Activated CD4-positive, alpha-beta T cell treated with anti-CD3 and anti-CD28 coated beads, Interleukin-10, Interleukin-2, amounts not matched to agents 100 ng/mL and 50 ng/mL, durations not matched to agents 16 hours and 8 hours (primary cell): ENCODE data around the gene C2orf92.

Experiments used
- DNase-seq: peaks from one replicate; pipeline ENCODE4 v3.0.0-alpha.2; 2020

The C2orf92 gene

DNA sequence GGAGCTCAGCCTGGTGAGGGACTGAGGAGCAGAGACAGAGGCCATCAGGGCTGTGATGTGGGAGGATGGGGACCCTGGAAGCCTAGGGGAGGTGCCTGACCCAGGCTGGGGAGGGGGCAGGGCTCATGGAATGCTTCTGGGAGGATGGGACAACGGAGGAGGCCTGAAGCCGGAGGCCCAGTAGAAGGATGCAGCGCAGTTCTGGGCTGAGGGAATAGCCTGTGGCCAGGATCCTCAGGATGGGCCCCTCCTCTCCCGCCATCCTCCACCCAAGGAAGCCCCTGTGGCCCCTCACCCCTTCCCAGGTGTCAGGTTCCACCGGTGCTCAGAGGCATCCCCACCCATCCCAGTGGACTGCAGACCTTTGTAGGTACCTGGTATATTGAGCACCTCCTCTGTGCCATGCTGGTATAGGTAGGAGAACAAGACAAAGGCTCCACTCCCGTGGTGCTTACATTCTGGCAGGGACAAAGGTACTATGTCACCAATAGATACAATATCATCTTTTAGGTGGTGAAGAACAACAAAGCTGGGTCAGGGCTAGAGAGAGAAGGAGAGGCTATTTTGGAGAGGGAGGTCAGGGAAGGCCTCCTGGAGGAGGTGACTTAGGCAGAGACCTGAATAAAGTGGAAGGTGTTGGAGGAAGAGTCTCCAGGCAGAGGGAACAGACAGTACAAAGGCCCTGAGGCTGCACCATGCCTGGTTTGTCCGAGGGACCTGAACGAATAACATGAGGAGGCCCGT lies 46.6 kb downstream of the C2orf92 start:
- no peak for DNase-seq

DNA sequence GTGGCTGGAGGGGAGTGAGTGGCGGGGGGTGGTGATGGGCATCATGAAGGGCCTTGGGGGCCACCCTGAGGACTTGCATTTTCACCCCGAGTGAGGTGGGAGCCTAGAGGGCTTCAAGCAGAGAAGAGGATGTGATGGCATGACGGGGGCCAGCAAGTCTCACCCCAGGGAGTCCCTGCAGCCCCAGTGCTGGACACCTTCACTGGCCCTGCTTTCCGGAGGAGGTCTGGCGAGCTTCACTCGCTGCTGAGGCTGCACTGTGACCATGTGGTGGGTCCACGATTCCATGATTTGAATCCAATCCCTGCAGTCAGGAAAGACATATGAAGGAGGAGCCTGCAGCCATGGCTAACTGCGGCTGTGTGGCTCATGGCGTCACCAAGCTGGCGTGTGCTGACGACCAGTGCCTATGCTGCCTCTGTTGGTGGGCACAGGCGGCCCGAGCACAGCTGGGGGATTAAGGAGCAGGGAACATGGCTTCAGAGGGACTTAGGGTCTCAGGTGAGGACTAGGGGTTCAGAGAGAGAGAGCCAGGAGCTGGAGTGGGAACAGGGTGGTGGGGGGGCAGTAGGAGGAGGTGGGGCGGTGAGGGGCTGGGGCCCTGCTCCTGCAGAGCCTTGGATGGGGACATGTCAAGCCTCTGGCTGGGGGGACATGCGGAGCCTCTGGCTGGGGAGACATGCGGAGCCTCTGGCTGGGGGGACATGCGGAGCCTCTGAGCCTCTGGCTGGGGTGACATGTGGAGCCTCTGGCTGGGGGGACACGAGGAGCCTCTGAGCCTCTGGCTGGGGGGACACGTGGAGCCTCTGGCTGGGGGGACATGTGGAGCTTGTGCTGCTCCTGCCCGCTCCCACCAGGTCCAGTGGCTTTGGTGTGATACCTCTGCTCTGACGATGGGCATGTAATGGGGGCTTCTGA lies 47.4 kb downstream of the C2orf92 start:
- no peak for DNase-seq

DNA sequence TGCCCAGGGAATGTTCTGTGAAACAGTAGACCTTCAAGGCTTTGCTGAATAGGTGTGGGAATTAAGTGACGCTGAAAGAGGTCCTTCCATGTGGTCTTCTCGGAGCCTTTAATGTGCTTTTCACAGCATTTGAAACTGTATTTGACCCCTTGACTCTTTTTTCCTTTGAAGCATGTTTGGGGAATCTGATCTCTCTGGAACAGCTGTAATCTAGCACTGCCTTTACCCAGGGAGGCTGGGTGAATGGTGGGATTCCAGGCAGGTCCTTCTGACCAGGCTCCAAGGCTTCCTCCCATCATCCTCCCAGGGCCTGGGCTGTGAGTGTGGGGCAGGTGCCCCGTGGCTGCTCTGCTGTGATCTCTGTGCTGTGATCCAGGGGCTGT lies 48.1 kb downstream of the C2orf92 start:
- no peak for DNase-seq

DNA sequence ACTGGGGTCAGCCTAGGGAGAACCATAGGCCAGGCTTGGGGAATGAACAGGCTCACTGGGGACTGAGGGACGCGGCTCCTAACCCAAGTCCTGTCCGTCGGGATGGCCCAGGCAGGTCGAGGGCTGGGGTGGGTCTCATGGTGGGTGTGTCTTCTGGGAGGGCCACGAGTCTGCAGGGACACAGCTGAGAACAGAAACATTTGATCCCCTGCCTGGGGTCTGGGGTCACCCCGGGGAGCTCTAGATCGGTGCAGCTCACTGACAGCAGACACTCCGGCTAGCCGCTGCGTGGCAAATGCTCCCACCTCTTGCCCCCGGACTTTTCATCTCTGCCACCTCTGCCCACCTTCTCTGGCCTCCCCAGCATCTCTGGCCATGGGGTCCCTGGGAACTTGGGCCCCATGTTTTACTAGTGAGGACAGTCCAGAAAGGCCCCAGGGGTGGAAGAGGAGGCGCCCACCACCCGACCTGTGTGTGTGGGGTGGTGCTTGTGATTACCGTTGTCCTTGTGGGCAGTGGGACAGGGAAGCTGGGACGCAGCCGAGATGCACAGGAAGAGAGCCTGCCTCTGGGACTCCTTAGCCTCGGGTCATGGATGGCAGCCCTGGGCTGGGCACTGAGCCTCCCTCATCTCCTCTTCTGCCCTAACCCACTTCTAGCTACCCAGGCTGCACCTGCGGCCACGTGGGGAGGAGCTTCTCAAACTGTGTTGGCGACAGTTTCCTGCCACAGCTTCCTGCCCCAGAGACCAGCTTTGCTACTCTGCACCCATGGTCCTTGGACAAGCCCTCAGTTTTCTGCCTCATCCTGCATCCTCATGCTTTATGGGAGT lies 48.8 kb downstream of the C2orf92 start:
- peak; percentile 88 for DNase-seq

DNA sequence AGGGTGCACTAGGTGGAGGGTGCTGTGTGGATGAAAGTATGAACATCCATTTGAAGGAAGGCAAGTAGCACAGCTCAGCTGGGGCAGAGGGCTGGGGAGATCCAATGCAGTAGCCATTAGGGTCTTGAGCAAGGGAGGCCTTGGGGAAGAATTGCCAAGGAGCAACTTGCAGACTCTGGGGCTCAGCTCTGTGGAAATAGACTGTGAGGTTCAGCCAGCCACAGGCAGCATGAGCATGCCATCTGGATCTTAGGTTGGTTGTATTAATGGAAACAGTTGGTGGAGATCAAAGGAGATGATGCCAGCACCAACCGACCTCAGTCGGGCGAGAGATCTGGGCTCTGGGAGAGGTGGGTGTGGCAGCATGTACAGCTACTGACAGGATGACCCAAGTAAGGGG lies 49.4 kb downstream of the C2orf92 start:
- peak; percentile 39 for DNase-seq

DNA sequence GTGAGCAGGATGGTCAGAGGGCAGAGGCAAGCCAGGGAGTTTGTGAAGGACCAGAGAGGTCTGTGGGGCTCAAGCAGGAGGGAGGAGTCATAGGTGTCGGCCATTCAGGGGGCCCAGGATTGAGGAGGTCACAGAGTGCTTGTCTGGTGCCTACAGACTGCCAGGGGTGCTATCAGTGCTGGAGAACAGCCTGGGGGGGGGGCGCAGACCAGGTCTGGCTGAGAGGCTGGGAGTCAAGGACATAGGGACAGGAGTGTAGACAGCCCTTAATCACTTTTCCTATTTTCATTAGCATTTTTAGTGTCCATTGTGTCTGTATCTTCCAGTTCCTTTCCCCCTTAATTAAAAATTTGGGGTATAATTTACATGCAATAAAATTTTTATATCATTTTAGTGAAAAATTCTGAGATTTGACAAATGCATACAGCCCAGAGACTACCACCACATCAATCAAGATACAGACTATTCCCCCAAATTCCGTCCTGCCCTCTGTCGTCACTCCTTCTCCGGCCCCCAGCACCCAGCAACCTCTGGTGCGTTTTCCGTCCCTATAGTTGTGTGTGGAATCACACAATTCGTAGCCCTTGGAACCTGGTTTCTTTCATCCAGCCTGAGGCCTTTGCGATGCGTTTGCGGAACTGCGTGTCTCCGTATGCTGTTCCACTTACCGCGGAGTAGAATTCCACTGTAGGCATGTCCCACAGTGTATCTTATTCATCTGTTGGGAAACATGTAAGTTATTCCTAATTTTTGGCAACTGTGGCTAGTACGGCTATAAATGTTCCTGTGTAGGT lies 50.0 kb downstream of the C2orf92 start:
- DNase-seq: no peak

DNA sequence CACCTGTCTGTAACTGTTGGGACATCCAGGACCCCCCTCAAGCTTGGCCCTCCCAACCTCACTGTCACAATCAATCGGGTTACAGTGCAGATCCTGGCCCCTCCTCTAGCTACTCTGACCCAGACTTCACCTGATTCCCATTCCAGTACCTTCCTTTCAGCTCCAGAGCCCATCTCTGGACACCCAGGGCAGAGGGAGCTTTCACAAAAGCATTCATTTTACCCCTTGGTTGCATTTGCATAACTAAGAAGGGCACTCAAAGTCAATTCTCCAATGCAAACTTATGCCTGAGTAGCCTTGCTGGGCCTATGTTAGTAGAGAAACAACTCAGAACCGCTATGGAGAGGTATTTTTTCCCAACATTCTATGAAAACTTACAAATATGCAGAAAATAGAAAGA lies 51.2 kb downstream of the C2orf92 start:
- no peak for DNase-seq

DNA sequence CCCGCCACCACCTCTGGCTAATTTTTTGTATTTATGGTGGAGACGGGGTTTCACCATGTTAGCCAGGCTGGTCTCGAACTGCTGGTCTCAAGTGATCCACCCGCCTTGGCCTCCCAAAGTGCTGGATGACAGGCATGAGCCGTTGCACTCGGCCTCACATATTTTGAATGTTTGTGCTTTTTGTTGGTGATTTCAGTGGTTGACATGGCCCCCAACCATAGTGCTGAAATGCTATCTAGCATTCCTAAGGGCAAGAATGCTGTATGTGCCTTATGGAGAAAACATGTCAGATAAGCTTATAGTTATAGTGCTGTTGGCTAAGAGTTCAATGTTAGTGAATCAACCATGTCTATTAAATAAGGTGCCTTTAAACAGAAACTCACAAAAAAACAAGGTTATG lies 52.7 kb downstream of the C2orf92 start:
- DNase-seq: no peak

DNA sequence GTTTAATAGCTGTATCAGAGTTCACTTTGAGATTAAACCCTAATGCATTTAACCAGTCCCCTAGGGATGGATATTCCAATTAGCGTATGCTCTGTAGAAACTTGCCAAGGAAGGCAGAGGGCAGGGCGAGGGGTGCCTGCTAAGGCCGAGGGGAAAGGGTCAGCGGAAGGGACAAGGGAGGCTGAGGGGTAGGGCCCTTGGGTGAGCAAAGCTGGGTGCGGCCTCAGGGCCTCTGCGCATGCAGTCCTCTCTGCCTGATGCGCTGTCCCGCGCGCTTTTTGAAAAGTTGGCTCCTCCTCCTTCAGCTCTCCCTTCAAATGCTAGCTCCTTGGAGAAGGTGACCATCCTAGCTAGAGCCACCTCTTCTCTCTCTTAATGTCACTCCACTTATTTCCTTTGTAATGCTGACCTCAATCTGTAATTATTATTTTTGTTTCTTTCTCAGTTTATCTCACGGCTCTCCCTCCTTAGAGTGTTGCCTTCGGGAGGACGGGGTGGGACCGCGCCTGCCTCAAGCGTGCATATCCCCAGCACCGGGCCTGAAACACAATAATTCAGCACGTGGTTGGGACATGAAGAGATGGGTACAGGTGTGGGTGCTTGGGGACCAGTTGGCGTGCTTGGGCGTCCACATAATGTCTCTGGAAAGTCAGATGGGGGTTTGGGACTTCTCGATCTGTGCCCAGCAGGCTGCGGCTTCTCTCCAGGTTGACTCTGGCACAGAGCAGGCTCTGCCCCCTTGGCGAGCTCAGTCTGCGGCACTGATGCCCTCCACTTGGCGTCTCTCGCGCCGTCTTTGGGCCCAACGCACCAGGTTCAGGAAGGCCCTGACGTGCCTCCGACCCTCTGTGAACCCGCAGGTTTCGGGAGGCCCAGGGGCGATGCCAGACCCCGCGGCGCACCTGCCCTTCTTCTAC lies 53.9 kb downstream of the C2orf92 start:
- no peak for DNase-seq

DNA sequence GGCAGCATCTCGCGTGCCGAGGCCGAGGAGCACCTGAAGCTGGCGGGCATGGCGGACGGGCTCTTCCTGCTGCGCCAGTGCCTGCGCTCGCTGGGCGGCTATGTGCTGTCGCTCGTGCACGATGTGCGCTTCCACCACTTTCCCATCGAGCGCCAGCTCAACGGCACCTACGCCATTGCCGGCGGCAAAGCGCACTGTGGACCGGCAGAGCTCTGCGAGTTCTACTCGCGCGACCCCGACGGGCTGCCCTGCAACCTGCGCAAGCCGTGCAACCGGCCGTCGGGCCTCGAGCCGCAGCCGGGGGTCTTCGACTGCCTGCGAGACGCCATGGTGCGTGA lies 54.5 kb downstream of the C2orf92 start:
- DNase-seq: no peak

DNA sequence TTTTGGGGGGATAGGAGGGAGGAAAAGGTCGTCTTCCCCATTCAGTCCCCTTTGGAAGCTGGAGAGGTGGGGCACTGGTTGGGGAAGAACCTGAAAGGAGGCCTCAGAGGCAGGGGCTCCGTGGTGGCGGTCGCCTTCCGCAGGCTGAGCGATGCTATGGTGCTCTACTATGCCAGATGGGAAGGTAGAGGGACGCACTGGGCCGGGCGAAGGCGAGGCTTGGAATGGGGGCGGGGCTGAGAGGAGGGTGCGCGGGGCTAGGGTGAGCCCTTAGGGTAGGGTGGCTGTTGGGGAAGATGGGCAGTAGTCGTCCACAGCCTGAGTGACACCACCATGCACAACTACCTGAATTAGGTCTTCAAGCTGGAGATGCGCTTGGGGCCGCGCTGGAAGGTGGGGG lies 55.0 kb downstream of the C2orf92 start:
- no peak for DNase-seq

DNA sequence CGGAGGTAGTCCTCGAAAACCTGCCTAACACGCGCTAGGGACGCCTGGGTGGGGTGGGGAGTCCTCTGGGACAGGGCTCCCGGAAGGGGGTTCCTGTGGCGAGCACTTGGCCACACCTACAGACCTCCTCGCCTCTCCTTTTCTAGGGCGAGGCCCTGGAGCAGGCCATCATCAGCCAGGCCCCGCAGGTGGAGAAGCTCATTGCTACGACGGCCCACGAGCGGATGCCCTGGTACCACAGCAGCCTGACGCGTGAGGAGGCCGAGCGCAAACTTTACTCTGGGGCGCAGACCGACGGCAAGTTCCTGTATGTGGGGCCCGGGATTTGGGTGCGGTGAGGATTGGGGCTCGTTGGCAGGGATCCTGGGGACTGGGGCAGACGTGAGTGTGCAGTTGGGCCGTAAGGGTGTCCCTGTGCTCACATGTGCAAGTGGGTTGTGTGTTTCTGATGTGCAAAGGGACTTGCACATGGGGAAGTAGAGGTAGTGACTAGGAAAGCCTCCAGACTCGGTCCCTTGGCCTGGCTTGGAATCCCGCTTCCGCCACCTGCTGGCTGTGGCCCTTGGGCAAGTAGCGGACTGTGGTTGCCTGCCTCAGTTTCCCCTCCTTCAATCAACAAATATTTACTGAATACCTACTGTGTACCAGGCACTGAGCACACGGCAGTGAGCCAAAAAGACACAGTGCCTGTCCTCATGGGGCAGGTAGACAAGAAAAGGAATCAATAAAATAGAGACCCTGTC lies 55.6 kb downstream of the C2orf92 start:
- DNase-seq: no peak

DNA sequence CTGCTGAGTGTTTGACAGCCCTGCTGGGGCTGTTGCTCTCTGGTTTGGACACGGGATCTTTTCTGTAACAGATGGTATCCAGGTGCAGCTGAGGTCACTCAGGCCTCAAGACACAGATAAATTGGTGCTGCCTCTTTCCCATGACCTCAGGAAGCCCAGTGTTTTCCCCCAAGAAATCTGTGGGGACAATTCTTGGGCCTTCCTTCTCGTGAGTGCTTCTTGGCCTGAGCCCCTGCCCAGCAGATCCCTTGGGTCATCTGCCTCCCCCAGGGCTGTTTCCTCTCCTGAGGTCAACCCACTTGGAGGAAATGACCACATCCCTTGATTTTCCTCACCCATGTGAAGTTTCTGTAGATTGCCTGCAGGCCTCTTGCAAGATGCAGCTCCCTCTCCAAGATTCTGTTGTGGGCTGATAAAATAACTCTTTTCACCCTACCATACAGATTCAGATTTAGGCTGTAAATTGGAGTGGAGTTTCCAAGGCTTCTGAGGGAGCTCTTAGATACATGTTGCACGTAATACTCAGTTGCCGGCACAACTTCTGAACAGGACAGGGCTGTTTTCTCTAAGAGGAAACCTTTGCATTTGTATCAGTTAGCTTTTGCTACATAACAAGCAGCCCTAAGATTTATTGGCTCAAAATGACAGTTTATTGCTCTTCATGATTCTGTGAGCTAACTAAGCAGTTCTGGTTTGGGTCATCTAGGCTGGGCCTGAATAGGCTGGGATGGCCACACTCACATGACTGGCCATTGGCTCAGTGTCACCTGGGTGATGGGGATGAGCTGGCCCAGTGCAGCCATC lies 57.0 kb downstream of the C2orf92 start:
- no peak for DNase-seq

DNA sequence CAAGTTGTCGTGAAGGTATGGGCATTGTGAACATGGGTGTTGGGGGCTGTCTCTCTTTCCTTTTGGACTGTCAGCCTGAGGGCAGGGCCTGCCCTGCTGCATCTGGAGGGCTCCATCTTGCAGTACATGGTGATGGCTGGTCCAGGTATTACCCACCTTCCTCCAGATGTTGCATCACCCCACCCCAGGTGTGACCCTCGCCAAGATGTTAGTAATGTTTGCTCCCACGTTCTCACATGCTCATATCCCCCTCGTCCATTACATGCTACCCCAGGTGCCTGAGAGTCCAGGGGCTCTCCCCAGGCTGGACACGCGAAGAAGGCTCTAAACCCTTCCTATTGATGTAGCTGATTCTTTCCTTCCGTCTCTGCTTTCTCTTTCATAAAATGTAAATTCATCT lies 57.8 kb downstream of the C2orf92 start:
- DNase-seq: no peak

DNA sequence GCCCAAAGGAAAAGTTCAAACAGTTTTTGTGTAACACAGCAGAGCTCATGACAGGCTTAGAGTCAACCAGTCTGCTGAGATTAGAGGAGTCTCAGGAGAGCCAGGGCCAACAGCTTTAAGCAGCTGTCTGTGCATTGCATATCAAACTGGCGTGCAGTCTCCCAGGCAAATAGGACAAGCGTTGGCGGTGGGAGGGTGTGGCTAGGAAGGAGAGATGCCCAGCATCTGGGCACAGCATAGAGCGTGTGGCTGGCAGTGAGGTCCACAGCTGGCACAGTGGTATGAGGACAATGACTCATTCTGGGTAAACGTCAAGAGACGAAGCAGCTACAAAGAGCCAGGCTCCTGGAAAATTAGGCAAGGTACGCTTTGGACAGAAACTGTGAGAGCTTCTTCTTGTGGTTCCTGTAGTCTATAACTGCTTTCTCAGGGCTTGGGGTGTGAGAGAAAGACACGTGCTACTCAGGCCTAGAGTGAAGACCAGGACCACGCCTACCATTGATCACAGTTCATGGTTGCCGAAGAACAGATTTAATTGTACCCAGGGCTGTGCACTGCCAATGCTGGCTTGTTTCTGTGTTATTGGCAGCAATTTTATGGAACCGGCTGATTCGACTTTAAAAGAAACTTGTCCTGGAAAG lies 58.7 kb downstream of the C2orf92 start:
- peak; percentile 37 for DNase-seq

DNA sequence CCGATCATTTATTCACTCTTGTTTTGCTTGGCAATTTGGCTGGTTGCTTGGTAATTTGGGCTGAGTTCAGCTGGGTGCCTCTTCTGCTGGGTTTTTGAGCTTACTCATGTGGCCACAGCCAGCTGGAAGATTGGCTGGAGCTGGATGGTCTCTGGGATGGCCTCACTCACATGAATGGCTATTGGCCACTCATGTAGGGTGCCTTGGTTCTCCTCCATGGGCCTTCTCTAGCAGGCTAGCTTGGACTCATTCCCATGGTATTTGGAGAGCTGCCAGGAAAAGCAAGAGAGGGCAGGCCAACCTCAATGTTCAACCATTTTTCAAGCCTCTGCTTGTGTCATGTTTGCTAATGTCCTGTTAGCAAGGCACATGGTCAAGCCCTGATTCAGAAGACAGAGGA lies 60.7 kb downstream of the C2orf92 start:
- DNase-seq: no peak

DNA sequence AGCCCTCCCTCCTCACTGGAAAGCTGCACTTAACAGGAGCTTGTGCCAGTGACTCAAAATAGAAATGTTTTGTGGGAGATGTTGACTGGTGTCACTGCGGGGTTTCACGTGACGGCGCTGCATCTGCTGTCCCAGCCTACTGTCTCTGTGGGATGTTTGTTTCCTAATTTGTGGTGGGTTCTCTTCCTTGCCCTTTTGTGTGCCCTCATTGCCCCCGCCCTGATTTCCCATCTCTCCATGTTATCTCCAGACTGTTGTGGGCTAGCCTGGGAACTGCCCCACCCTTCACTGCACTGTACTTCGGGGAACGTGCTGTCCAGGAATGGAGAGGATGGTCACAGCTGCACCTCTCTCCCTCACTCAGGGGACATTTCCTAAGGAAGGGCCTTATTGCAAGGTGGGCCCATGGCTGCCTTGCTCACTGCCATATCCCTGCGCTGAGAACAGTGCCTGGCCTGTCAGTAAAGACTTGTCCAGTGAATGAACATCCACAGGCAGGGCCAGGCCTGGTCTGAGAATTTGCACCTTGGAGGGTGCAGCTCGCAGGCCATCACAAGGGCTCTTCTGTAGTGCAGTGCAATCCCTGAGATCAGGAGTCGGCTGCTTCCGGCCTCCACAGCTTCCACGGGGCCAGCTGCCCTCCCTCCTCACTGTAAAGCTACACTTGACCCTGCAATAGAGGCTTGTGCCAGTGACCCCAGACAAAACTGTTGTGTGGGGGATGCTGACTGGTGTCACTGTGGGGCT lies 61.9 kb downstream of the C2orf92 start:
- DNase-seq: peak; percentile 20
